ENCODE data around the gene CAND1. TPM values are rescaled to one million over a fixed set of nuclear protein-coding genes. Genes with fewer than 3 reads are reported as not detected.

The CAND1 gene
- total and polyA plus RNA-seq, 2 of the 8 experiments (the other 6 are each of a cell fraction or from before 2014, with no cell fraction given) = 39.4 to 271 TPM

- TF ChIP-seq YY1 (IDR thresholded peaks at IDR 0.05; ENCODE audit: low read depth, low read length) (no peak), HDAC6 (IDR thresholded peaks at IDR 0.05; ENCODE audit: low read depth, low read length) (no peak), POU5F1 (IDR thresholded peaks at IDR 0.05; ENCODE audit: low read depth, low read length) (no peak), ASH2L (IDR thresholded peaks at IDR 0.05; ENCODE audit: low read length) (no peak), SP1 (IDR thresholded peaks at IDR 0.05; ENCODE audit: low read depth, low read length) (no peak)
Measured at GRCh38 chr12:67286257-67286656, 17.1 kb downstream of the CAND1 start (continued).
